MM.1S (cell line): ENCODE data around the gene GLTPD2.

Source experiments
- DNase-seq: peaks from one replicate; pipeline ENCODE4 v3.0.0-alpha.2; 2015
- H2AFZ ChIP-seq: fragments of 300-600 bp; sonication (generic); 2 replicates; pipeline ENCODE4 v1.6.0; 2016; ENCODE audit warnings: antibody characterized with exemption, low read length
- H3F3A ChIP-seq: fragments of 300-600 bp; sonication (generic); 2 replicates; pipeline ENCODE4 v1.6.1; 2016; ENCODE audit warnings: mild to moderate bottlenecking, antibody characterized with exemption, low read length, moderate library complexity, mixed read lengths; ENCODE audit not compliant: insufficient read depth
- H3K27ac ChIP-seq: fragments of 300-600 bp; sonication (generic); 2 replicates; pipeline ENCODE4 v1.5.1; 2016; ENCODE audit warnings: mild to moderate bottlenecking, low read length
- H3K27me3 ChIP-seq: fragments of 300-600 bp; sonication (generic); replicated peaks from 2 replicates; pipeline ENCODE4 v1.6.0; 2016; ENCODE audit warnings: low read length; ENCODE audit not compliant: insufficient read depth
- H3K36me3 ChIP-seq: fragments of 300-600 bp; sonication (generic); replicated peaks from 2 replicates; pipeline ENCODE4 v1.6.1; 2016; ENCODE audit warnings: mild to moderate bottlenecking, low read length, mixed read lengths; ENCODE audit not compliant: insufficient read depth
- H3K4me1 ChIP-seq: fragments of 300-600 bp; sonication (generic); 2 replicates; pipeline ENCODE4 v1.6.1; 2016; ENCODE audit warnings: low read length, mixed read lengths
- H3K4me2 ChIP-seq: fragments of 300-600 bp; sonication (generic); 2 replicates; pipeline ENCODE4 v1.6.0; 2016; ENCODE audit warnings: low read depth, low read length
- H3K4me3 ChIP-seq: fragments of 300-600 bp; sonication (generic); 2 replicates; pipeline ENCODE4 v1.5.1; 2016; ENCODE audit warnings: low read length, mixed read lengths
- H3K79me2 ChIP-seq: fragments of 300-600 bp; sonication (generic); 2 replicates; pipeline ENCODE4 v1.6.1; 2016; ENCODE audit warnings: mixed run types, low read length, mixed read lengths
- H3K9ac ChIP-seq: fragments of 300-600 bp; sonication (generic); 2 replicates; pipeline ENCODE4 v1.6.1; 2016; ENCODE audit warnings: low read length, mixed read lengths
- H3K9me2 ChIP-seq: fragments of 300-600 bp; sonication (generic); replicated peaks from 2 replicates; pipeline ENCODE4 v1.6.1; 2016; ENCODE audit warnings: mild to moderate bottlenecking, low read length, mixed read lengths; ENCODE audit not compliant: insufficient read depth
- H3K9me3 ChIP-seq: fragments of 300-600 bp; sonication (generic); replicated peaks from 2 replicates; pipeline ENCODE4 v1.6.1; 2016; ENCODE audit warnings: mild to moderate bottlenecking, low read length, mixed read lengths; ENCODE audit not compliant: insufficient read depth
- H4K20me1 ChIP-seq: fragments of 300-600 bp; sonication (generic); 2 replicates; pipeline ENCODE4 v1.6.1; 2016; ENCODE audit warnings: mild to moderate bottlenecking, low read length, moderate library complexity, mixed read lengths; ENCODE audit not compliant: insufficient read depth
- CTCF ChIP-seq: fragments of 300-600 bp; sonication (generic); IDR thresholded peaks from 2 replicates; pipeline ENCODE4 v1.5.1; 2016; ENCODE audit warnings: antibody characterized with exemption, low read length, mixed read lengths
- EZH2 ChIP-seq: fragments of 300-600 bp; sonication (generic); optimal IDR thresholded peaks from 2 replicates; pipeline ENCODE3; 2017; ENCODE audit warnings: low read depth, mild to moderate bottlenecking, antibody characterized with exemption, low read length, mixed read lengths
- EZH2phosphoT487 ChIP-seq: fragments of 300-600 bp; sonication (generic); IDR thresholded peaks from 2 replicates; pipeline ENCODE4 v1.6.1; 2018; ENCODE audit warnings: antibody characterized with exemption, low read length

GLTPD2 gene

GRCh38 chr17:4786106-4786511 lies 2.7 kb upstream of the GLTPD2 start, which contains the start of gene VMO1:
Gene VMO1, minus strand, starts transcription at chr17:4786364. Its CDS starts 12 bp downstream, at chr17:4786352.
- H3F3A ChIP-seq, result no peaks in the 10 kb centered on the region
- no peak within 1 kb of the TSS for H3K9ac ChIP-seq
- peaks cover 3% of the 10 kb centered on the region for H3K4me1 ChIP-seq
- H3K4me2 ChIP-seq, result no peak within 1 kb of the TSS
- no peaks in the 10 kb centered on the region for H3K9me3 ChIP-seq
- H3K27ac ChIP-seq, result no peak within 1 kb of the TSS
- no peaks in the 10 kb centered on the region for H4K20me1 ChIP-seq
- H3K9me2 ChIP-seq, result no peaks in the 10 kb centered on the region
- no peak within 1 kb of the TSS for H2AFZ ChIP-seq
- no peaks in the 10 kb centered on the region for H3K79me2 ChIP-seq
- H3K36me3 ChIP-seq, result no peaks in the 10 kb centered on the region
- H3K4me3 ChIP-seq, result no peak within 1 kb of the TSS
- TF ChIP-seq CTCF (no peak), EZH2 (no peak), EZH2phosphoT487 (no peak)
- no peak for DNase-seq
- peaks cover 55% of the 10 kb centered on the region for H3K27me3 ChIP-seq

- no peak overlapping the region for H3K9ac ChIP-seq
Observed at GRCh38 chr17:4786516-4786915, 2.2 kb upstream of the GLTPD2 start.

GRCh38 chr17:4788159-4788806 lies 481 bp upstream of the GLTPD2 start:
- Histone ChIP-seq H3K4me3 (no peak overlapping the region), H3F3A (no peaks in the 10 kb centered on the region), H3K36me3 (no peaks in the 10 kb centered on the region), H3K9me2 (no peaks in the 10 kb centered on the region), H3K4me2 (no peak overlapping the region), H2AFZ (no peak overlapping the region), H4K20me1 (no peaks in the 10 kb centered on the region), H3K4me1 (peaks cover 3% of the 10 kb centered on the region), H3K9ac (no peak overlapping the region), H3K79me2 (no peaks in the 10 kb centered on the region), H3K27ac (no peak overlapping the region), H3K27me3 (peaks cover 46% of the 10 kb centered on the region), H3K9me3 (no peaks in the 10 kb centered on the region)
- DNase-seq, result no peak
- TF ChIP-seq EZH2phosphoT487, result no peak
- TF ChIP-seq EZH2, result no peak
- no peak for TF ChIP-seq CTCF

More at GRCh38 chr17:4786516-4786915, 2.2 kb upstream of the GLTPD2 start:
- Histone ChIP-seq H3K9me3 (no peaks in the 10 kb centered on the region), H2AFZ (no peak overlapping the region), H3K4me2 (no peak overlapping the region), H3K4me3 (no peak overlapping the region), H3K4me1 (peaks cover 3% of the 10 kb centered on the region), H3K79me2 (no peaks in the 10 kb centered on the region), H3F3A (no peaks in the 10 kb centered on the region), H3K36me3 (no peaks in the 10 kb centered on the region), H3K27ac (no peak overlapping the region), H3K9me2 (no peaks in the 10 kb centered on the region), H3K27me3 (peaks cover 55% of the 10 kb centered on the region), H4K20me1 (no peaks in the 10 kb centered on the region)
- DNase-seq, result no peak
- no peak for TF ChIP-seq EZH2
- no peak for TF ChIP-seq EZH2phosphoT487
- no peak for TF ChIP-seq CTCF
